GM18951 (cell line): Measurements from ENCODE around the gene COL5A3.

ENCODE experiments used
- POLR2A ChIP-seq: IDR thresholded peaks from 4 replicates; pipeline ENCODE4 v1.6.1; 2011; ENCODE audit warnings: mild to moderate bottlenecking; ENCODE audit not compliant: insufficient read length, insufficient read depth; ENCODE audit errors: extremely low read depth
- in situ Hi-C: fragments of 300-500 bp; cut with MboI; formaldehyde crosslinking; loops from one replicate; pipeline ENCODE4 v1.12.0; 2022; ENCODE audit warnings: low sequenced_read_pairs, mixed read lengths, inconsistent platforms; ENCODE audit not compliant: unreplicated experiment

The COL5A3 gene

DNA sequence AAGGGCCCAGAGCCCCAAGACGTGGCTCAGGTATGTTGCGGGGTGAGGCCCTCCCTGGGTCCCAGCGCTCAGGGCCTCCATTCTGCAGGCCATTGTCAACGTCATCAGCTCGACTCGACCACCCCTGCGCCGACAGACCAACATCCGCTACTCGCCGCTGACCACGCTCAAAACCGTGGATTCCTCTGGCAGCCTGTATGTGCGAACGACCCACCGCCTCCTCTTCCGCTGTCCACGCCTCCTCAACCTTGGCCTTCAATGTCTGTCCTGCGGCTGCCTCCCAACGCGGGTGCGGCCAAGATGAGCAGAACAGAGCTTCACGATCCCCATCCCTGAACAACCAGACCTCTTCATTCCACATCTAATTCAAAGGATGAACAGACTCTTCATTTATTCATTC, 11.1 kb upstream of the COL5A3 start:
- TF ChIP-seq POLR2A = no peak
- in situ Hi-C loops = no loop called here

DNA sequence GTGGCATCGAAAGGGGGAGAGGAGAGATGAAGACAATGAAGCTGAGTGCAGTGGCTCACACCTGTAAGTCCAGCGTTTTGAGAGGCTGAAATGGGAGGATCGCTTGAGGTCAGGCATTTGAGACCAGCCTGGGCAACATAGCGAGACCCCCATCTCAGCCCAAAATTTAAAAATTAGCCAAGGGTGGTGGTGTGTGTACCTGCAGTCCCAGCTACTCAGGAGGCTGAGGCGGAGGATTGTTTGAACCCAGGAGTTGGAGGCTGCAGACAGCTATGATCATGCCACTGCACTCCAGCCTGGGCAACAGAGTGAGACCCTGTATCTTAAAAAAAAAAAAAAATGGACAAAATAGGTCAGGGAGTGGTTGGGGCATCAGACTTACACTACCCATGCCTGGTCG, 10.5 kb upstream of the COL5A3 start:
- in situ Hi-C loops = no loop called here
- no peak for TF ChIP-seq POLR2A

DNA sequence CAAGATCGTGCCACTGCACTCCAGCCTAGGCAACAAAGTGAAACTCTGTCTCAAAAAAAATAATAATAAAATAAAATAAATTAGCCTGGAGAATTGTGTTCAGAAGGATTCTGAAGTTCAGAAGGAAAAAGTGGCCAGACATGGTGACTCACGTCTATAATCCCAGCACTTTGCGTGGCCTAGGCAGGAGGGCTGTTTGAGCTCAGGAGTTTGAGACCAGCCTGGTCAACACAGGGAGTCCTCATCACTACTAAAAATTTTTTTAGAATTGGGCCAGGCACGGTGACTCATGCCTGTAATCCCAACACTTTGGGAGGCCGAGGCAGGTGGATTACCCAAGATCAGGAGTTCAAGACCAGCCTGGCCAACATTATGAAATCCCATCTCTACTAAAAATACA, 8.9 kb upstream of the COL5A3 start:
- in situ Hi-C loops = no loop called here
- no peak for TF ChIP-seq POLR2A

DNA sequence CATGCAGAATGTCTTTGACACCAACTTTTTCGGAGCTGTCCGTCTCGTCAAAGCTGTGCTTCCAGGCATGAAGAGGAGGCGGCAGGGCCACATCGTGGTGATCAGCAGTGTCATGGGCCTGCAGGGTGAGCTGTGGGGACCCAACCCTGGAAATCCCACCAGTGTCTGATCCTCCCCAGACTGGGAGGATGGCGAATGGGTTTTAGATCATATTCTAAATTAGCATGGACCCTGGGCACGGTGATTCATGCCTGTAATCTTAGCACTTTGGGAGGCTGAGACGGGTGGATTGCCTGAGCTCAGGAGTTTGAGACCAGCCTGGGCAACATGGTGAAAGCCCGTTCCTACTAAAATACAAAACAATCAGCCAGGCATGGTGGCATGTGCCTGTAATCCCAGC, 8.5 kb upstream of the COL5A3 start:
- in situ Hi-C loops = no loop called here
- TF ChIP-seq POLR2A = no peak

DNA sequence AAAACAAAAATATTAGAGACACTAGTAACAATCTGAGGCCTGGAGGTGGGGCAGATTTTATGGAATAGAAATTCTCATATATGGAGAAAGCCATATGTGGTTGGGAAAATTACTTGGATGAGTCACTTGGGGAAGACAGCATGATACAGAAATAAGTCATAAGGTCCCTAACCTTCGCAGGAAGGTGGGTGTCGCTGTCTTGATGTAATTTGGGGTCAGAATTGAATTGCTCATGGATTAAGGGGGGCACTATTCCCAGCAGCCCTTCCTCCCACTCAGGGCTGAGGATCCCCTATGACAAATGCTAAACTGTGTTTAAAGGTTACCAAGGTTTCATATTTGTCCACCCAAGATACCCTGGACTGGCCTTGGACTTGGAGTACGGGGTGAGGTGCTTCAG, 8.0 kb upstream of the COL5A3 start:
- in situ Hi-C loops = no loop called here
- TF ChIP-seq POLR2A = no peak

DNA sequence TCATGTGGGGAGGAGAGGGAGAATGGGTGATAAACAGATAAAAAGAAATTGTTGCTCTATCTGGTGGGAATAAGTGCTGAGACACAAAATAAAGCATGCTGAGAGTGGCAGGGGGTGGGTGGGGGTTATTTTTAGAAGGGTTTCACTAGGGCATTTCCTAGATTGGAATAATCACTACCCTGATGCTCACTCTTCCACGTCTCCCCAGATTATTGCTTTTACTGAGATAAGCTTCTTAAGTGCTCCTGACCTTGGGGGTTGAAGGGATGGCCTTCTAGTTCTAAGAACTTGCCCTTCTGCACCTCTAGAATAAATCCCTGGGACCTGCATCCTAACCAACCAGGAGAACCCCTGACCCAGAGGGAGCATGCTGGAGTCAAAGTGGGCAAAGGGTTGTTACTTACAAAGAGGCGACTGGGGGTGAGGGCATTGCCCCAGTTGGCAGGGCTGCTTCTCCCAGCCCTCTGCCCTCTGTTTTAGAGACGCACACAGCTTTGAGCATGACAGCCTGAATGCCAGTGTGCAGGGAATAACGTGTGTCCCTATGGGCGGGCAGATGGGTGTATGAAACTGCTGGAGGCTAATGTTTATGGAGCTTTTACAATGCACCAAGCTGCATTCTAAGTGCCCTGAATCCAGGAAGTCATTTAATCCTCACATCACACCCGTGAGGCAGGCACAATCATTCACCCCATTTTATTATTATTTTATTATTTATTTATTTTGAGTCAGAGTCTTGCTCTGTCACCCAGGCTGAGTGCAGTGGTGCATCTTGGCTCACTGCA, 3.7 kb upstream of the COL5A3 start:
- TF ChIP-seq POLR2A = no peak
- in situ Hi-C loops = no loop called here

DNA sequence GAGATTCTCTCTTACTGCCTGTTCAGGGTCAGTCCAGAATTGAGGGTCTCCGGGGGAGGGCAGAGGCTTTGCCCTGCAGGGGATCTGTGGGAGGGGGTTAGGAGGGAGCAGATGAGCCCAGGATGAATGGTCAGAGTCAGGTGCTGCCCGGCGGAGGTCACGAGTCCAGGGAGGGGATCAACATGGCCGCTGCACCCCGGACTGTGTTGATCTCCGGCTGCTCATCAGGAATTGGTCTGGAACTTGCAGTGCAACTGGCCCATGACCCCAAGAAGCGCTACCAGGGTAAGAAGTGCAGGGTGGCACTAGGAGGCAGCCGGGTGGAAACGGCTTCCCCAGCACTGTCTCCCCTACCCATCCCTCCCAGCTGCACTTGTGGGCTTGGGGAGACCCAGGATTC, 3.0 kb upstream of the COL5A3 start, which contains the start of gene RDH8:
Gene RDH8, plus strand, starts transcription at position 168 of the 400 bp plus-strand sequence. Its CDS starts 15 bp downstream, at position 183.
- TF ChIP-seq POLR2A = no peak
- in situ Hi-C loops = no loop called here

DNA sequence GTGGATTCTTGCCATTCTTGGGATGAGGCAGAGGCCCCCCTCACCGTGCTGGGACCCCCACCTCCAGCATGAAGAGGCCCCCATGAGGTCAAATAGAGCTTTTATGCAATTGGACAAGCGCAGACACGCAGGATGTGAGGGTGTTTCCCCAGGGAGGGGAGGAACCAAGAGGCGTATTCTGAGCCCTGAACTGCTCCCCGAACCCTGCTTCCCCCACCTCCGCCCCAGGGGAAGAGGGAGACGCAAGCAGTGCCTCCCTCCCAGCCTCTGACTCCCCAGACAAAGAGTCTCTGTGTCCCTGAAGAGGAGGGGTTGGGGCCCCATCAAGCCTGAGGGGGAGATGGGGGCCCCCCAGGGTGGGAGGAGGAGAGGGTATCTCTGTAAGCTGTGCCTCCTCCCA, 1.7 kb upstream of the COL5A3 start:
- no peak for TF ChIP-seq POLR2A
- in situ Hi-C loops = no loop called here

DNA sequence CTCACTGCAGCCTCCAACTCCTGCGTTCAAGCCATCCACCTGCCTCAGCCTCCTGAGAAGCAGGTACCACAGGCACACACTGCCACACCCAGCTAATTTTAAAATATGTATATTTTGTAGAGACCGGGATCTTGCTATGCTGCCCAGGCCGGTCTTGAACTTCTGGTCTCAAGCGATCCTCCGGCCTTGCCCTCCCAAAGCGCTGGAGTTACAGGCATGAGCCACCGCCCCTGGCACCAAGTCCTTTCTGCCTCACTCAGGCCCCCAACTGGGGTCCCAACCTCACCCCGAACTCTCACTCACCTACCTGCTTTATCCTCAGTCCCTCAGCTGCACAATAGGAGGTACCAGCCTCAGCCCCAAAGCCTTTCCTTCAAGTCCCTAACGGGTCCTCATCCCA, 635 bp upstream of the COL5A3 start:
- in situ Hi-C loops = no loop called here
- TF ChIP-seq POLR2A = no peak

DNA sequence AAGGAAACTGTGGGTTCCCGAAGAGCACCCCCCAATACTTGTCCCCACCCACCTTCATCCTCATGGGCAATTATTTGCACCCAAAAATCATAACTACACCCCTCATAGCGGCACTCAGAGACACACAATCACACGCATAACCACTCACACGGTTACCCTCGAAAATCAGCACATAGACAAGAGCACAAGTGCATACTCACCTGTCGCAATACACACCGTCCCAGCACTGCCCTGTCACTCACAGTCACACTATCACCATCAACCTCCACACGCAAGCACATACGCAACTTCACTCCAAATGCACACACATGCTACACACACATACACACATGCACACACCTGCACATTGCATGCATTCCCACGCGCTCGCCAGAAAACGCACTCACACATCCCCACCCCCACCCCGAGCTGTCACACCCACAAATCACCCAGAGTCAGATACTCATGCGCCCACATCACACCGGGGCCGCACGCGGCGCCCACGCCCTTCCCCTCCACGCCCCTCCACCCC, 535 bp downstream of the COL5A3 start:
- no peak for TF ChIP-seq POLR2A
- in situ Hi-C loops = no loop called here

DNA sequence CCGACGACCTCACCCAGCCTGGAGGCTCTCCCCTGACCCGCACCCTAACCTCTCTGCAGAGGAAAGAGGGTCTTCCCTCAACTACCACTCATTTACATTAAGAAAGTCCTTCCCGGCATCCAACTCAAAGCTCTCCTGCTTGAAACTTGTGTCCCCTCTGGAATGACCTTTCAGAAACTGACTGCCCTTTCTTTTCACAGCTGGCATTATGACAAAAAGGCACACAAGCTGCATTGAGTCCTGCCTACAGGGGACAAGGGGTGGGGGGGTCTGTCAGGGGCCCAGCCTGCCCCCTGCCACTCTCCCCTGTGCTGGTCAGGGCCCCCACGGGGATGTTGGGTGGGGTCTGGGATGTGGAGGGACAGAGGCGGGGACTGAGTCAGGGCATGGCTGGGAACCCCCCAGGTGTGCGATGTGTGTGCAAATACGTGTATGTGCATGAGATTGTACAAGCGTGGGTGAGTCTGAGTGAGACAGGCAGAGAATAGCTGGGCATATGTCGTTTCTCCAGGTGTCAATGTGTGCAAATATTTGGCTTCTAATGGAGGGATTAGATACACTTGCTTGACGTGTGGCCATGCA, 2.0 kb downstream of the COL5A3 start:
- no peak for TF ChIP-seq POLR2A
- in situ Hi-C loops = no loop called here

DNA sequence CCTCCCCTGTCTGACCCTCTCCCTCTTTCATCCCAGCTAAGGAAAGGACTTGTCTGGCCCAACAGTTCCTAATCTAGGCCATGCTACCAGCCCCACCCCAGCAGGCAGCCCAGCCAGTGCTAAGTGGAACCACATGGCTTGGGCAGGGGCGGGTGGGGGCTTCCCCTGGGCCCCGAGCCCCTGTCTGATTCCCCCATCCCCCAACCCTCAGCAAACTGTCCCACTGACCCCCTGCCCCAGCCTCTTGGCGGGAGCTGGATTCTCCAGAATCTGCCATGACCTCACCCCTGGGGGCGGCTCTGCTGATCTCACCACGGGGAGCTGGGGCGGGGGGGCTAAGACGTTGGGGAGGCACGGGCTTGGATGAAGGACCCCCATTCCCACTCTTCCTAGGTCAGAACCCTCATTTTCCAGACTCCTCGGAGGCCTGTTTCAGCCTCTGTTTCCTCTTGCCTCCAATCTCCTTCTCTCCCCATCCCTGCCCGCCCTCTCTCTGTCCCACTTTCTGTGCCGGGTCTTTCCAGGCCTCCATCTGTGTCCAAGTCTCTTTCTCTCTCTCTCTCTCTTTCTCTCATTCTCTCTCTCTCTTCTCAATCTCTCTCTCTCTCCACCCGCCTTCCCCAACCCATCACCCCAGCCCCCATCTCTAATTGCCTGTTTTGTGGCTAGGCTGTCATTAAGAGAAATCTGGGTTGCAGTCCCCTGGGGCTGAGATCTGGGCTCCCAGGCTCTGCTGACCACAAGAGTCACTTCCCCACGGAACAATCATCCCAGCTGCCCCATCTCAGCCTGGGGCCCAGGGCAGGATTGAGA, 2.7 kb downstream of the COL5A3 start:
- TF ChIP-seq POLR2A = no peak
- in situ Hi-C loops = no loop called here

DNA sequence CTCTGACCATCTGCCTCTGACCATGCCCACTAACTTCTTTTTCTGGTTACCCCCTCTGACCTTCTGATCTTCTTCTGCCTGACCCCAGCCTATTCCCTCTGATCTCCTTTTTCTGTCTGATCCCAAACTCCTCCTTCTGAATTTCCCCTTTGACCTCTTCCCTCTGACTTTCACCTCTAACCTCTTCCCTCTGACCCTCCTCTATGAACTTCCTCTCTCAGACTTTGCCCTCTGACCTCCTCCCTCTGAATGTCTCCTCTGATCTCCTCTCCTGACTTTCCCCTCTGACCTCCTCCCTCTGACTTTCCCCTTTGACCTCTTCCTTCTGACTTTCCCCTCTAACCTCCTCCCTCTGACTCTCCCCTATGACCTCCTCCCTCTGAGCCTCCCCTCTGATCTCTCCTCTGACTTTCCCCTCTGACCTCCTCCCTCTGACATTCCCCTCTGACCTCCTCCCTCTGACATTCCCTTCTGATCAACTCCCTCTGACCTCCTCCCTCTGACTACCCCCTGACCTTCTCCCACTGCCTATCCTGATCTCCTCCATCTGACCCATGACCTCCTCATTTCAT, 3.5 kb downstream of the COL5A3 start:
- in situ Hi-C loops = no loop called here
- TF ChIP-seq POLR2A = no peak
